GM23338 (cell line): Measurements from ENCODE around the gene HEXA. TPM values are rescaled to one million over a fixed set of nuclear protein-coding genes. Genes with fewer than 3 reads are reported as not detected.

Source experiments
- ATAC-seq: fragments of 200-7000 bp; cut with Tn5 transposase; 3 replicates; pipeline ENCODE4 v1.9.1; 2020
- DNase-seq: peaks from one replicate; pipeline ENCODE4 v3.0.0-alpha.2; 2015; ENCODE audit warnings: low spot score
- H2AFZ ChIP-seq: fragments of 200-600 bp; sonication (generic); 2 replicates; pipeline ENCODE4 v1.8.0; 2016; ENCODE audit warnings: antibody characterized with exemption, mild to moderate bottlenecking, moderate library complexity
- H3F3A ChIP-seq: fragments of 200-600 bp; sonication (generic); replicated peaks from 2 replicates; pipeline ENCODE4 v1.8.0; 2017; ENCODE audit warnings: antibody characterized with exemption, mixed run types, low read depth
- H3K27ac ChIP-seq: fragments of 200-600 bp; sonication (generic); 2 replicates; pipeline ENCODE4 v1.6.1; 2016; ENCODE audit warnings: low read depth
- H3K27me3 ChIP-seq: fragments of 200-600 bp; sonication (generic); 2 replicates; pipeline ENCODE4 v1.8.0; 2016; ENCODE audit warnings: mild to moderate bottlenecking, mixed run types, moderate library complexity; ENCODE audit not compliant: insufficient read depth
- H3K36me3 ChIP-seq: fragments of 200-600 bp; sonication (generic); 2 replicates; pipeline ENCODE4 v1.8.0; 2016; ENCODE audit warnings: mild to moderate bottlenecking; ENCODE audit not compliant: insufficient read depth
- H3K4me1 ChIP-seq: fragments of 200-600 bp; sonication (generic); 2 replicates; pipeline ENCODE4 v1.8.0; 2016; ENCODE audit warnings: mild to moderate bottlenecking, moderate library complexity; ENCODE audit not compliant: insufficient read depth
- H3K4me2 ChIP-seq: fragments of 200-600 bp; sonication (generic); 2 replicates; pipeline ENCODE4 v1.7.1; 2017; ENCODE audit warnings: mixed run types
- H3K4me3 ChIP-seq: fragments of 200-600 bp; sonication (generic); 2 replicates; pipeline ENCODE4 v1.6.1; 2016; ENCODE audit warnings: mixed run types
- H3K79me2 ChIP-seq: fragments of 200-600 bp; sonication (generic); replicated peaks from 2 replicates; pipeline ENCODE4 v1.8.0; 2017; ENCODE audit warnings: mild to moderate bottlenecking; ENCODE audit not compliant: insufficient read depth
- H3K9me2 ChIP-seq: fragments of 200-600 bp; sonication (generic); 2 replicates; pipeline ENCODE4 v1.8.0; 2017; ENCODE audit not compliant: insufficient read depth
- H4K20me1 ChIP-seq: fragments of 200-600 bp; sonication (generic); replicated peaks from 2 replicates; pipeline ENCODE4 v1.8.0; 2017; ENCODE audit warnings: mild to moderate bottlenecking; ENCODE audit not compliant: insufficient read depth
- H3K27ac Mint-ChIP-seq: 2 replicates; pipeline ENCODE4 v1.8.0; 2020; ENCODE audit warnings: inconsistent platforms, mild to moderate bottlenecking, moderate library complexity, mixed read lengths
- H3K27me3 Mint-ChIP-seq: 3 replicates; pipeline ENCODE4 v1.8.0; 2022; ENCODE audit warnings: low read depth, mild to moderate bottlenecking, moderate library complexity, mixed read lengths, inconsistent platforms; ENCODE audit not compliant: insufficient read depth, poor library complexity
- H3K36me3 Mint-ChIP-seq: 3 replicates; pipeline ENCODE4 v1.8.0; 2021; ENCODE audit warnings: low read depth, mild to moderate bottlenecking, inconsistent platforms, moderate library complexity, mixed read lengths
- H3K4me1 Mint-ChIP-seq: 3 replicates; pipeline ENCODE4 v1.8.0; 2020; ENCODE audit warnings: mild to moderate bottlenecking, inconsistent platforms, mixed read lengths
- H3K4me3 Mint-ChIP-seq: 3 replicates; pipeline ENCODE4 v1.8.0; 2021; ENCODE audit warnings: moderate library complexity, mild to moderate bottlenecking, inconsistent platforms, mixed read lengths
- H3K9me3 Mint-ChIP-seq: 3 replicates; pipeline ENCODE4 v1.8.0; 2020; ENCODE audit warnings: moderate library complexity, mild to moderate bottlenecking, inconsistent platforms, mixed read lengths
- CREB1 ChIP-seq: fragments of 250-450 bp; sonication (Bioruptor Pico); IDR thresholded peaks from 2 replicates; pipeline ENCODE4 v1.5.0; 2020; ENCODE audit warnings: low read depth, mild to moderate bottlenecking, moderate library complexity
- ETS1 ChIP-seq: IDR thresholded peaks from 2 replicates; pipeline ENCODE4 v1.6.1; 2016; ENCODE audit warnings: antibody characterized with exemption
- EZH2 ChIP-seq: fragments of 200-600 bp; sonication (generic); IDR thresholded peaks from one replicate; pipeline ENCODE4 v1.8.0; 2017; ENCODE audit warnings: antibody characterized with exemption, mild to moderate bottlenecking, low read depth; ENCODE audit not compliant: unreplicated experiment
- EZH2phosphoT487 ChIP-seq: fragments of 200-600 bp; sonication (generic); IDR thresholded peaks from one replicate; pipeline ENCODE4 v1.8.1; 2018; ENCODE audit warnings: antibody characterized with exemption; ENCODE audit not compliant: unreplicated experiment
- JUNB ChIP-seq: IDR thresholded peaks from one replicate; pipeline ENCODE4 v1.6.1; 2016; ENCODE audit warnings: antibody characterized with exemption; ENCODE audit not compliant: unreplicated experiment
- NANOG ChIP-seq: IDR thresholded peaks from 2 replicates; pipeline ENCODE4 v1.6.1; 2016; ENCODE audit warnings: antibody characterized with exemption, borderline replicate concordance
- REST ChIP-seq: IDR thresholded peaks from one replicate; pipeline ENCODE4 v1.6.1; 2018; ENCODE audit warnings: antibody characterized with exemption; ENCODE audit not compliant: unreplicated experiment
- STAT1 ChIP-seq: IDR thresholded peaks from one replicate; pipeline ENCODE4 v1.6.1; 2016; ENCODE audit warnings: antibody characterized with exemption; ENCODE audit not compliant: unreplicated experiment
- ZNF331 ChIP-seq: fragments of 250-450 bp; sonication (Bioruptor Pico); IDR thresholded peaks from 2 replicates; pipeline ENCODE4 v1.5.0; 2020; ENCODE audit warnings: low read depth, mild to moderate bottlenecking, moderate library complexity
- polyA plus RNA-seq: library from polyadenylated mRNA; unstranded; fragments of >200 nt; fragmentation: Nextera tagmentation; extraction: Ambion mirVana; gene quantifications from 2 replicates; pipeline ENCODE4 v1.2.1, GENCODE V29; 2016
- total RNA-seq: library from RNA; depleted of rRNA; stranded (reverse); fragments of >200 nt; shearing (Covaris generic); gene quantifications from 2 replicates; pipeline ENCODE4 v1.2.3, GENCODE V29; 2014
- TF ChIP-seq, protein P1 (sequence below), 2 experiments: fragments of 200-600 bp in 1 of 2; sonication (generic) in 1 of 2; conservative IDR thresholded peaks; 2 replicates each; pipeline versions ENCODE4 v1.5.1 to v1.6.1; 2016 to 2017; ENCODE audit warnings: antibody characterized with exemption in 2 of 2, low read depth in 2 of 2, mild to moderate bottlenecking in 2 of 2, moderate library complexity in 1 of 2

Gene HEXA
- total and polyA plus RNA-seq, 2 experiments from 2014 or later: 43.0 to 43.8 TPM

GRCh38 chr15:72387741-72388140 lies 11.9 kb upstream of the HEXA start:
- H3K4me1 Mint-ChIP-seq: no peaks in the 10 kb centered on the region
- Histone ChIP-seq H3K4me1 (no peaks in the 10 kb centered on the region), H3K4me2 (no peak overlapping the region), H3K27me3 (no peaks in the 10 kb centered on the region), H3K4me3 (no peak overlapping the region), H4K20me1 (no peaks in the 10 kb centered on the region), H3K9me2 (no peaks in the 10 kb centered on the region), H3K27ac (no peak overlapping the region), H3F3A (no peaks in the 10 kb centered on the region), H3K79me2 (no peaks in the 10 kb centered on the region), H2AFZ (no peak overlapping the region), H3K36me3 (no peaks in the 10 kb centered on the region)
- TF ChIP-seq EZH2phosphoT487 (no peak), ETS1 (no peak), CREB1 (no peak), JUNB (no peak), NANOG (no peak), STAT1 (no peak)
- H3K27ac Mint-ChIP-seq: no peak overlapping the region
- H3K9me3 Mint-ChIP-seq: no peaks in the 10 kb centered on the region
- DNase-seq (no peak), ATAC-seq (no peak)
- H3K4me3 Mint-ChIP-seq: no peak overlapping the region
- H3K27me3 Mint-ChIP-seq: peaks cover 5% of the 10 kb centered on the region
- no peaks in the 10 kb centered on the region for H3K36me3 Mint-ChIP-seq

DNA sequence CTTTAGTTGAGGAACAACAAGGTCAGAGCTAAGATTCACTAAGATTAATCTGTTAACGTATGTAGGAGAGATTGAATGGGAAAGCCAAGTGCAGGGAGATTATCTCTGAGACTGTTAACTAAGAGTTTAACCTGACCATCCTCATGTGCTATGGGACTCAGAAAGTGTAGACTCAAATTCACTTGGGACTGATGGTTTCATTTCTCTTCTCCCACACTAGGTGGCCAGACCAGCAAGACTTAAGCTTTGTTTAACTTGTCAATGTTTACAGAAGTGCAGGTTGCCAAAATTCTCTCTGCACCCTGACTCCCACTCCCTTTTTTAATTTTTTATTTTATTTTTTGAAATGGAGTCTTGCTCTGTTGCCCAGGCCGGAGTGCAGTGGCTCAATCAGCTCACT lies 6.3 kb upstream of the HEXA start:
- Histone ChIP-seq H3K4me1 (no peaks in the 10 kb centered on the region), H3K36me3 (no peaks in the 10 kb centered on the region), H3K9me2 (no peaks in the 10 kb centered on the region), H3K4me2 (no peak overlapping the region), H2AFZ (no peak overlapping the region), H3K79me2 (no peaks in the 10 kb centered on the region), H4K20me1 (no peaks in the 10 kb centered on the region), H3K27ac (no peak overlapping the region), H3F3A (no peaks in the 10 kb centered on the region), H3K4me3 (no peak overlapping the region), H3K27me3 (no peaks in the 10 kb centered on the region)
- DNase-seq: peak; percentile 34
- no peak overlapping the region for H3K4me3 Mint-ChIP-seq
- no peaks in the 10 kb centered on the region for H3K9me3 Mint-ChIP-seq
- peaks cover 5% of the 10 kb centered on the region for H3K27me3 Mint-ChIP-seq
- no peak overlapping the region for H3K27ac Mint-ChIP-seq
- ATAC-seq: peak; percentile 51; the same call in 1 of the 3 replicates
- H3K4me1 Mint-ChIP-seq: no peaks in the 10 kb centered on the region
- H3K36me3 Mint-ChIP-seq: no peaks in the 10 kb centered on the region
- TF ChIP-seq EZH2phosphoT487: no peak
- TF ChIP-seq, protein P1, sequence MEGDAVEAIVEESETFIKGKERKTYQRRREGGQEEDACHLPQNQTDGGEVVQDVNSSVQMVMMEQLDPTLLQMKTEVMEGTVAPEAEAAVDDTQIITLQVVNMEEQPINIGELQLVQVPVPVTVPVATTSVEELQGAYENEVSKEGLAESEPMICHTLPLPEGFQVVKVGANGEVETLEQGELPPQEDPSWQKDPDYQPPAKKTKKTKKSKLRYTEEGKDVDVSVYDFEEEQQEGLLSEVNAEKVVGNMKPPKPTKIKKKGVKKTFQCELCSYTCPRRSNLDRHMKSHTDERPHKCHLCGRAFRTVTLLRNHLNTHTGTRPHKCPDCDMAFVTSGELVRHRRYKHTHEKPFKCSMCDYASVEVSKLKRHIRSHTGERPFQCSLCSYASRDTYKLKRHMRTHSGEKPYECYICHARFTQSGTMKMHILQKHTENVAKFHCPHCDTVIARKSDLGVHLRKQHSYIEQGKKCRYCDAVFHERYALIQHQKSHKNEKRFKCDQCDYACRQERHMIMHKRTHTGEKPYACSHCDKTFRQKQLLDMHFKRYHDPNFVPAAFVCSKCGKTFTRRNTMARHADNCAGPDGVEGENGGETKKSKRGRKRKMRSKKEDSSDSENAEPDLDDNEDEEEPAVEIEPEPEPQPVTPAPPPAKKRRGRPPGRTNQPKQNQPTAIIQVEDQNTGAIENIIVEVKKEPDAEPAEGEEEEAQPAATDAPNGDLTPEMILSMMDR (conservative IDR thresholded peaks at IDR 0.05; ENCODE audit: low read depth in 2 of 2): peak; percentile 19 to 22; a peak in 1 of 4 replicates

DNA sequence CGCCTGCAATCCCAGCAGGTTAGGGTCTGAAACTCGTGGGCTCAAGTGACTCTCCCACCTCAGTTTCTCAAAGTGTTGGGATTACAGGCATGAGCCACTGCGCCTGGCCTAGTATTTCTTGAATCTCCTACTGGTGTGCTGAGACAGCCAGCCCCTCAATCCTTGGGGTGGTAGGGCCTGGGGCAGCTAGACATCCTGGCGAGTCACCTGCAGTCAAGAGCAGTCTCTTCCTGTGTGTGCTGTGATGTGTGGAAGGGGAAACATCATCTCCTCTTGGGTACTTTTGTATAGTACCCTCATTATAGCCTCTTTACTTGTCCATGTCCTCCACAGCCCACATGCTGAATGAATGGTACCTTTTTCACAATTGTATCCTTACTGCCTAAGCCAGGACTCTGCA lies 4.9 kb upstream of the HEXA start:
- Histone ChIP-seq H3K79me2 (no peaks in the 10 kb centered on the region), H3K27me3 (no peaks in the 10 kb centered on the region), H3K4me1 (0 out of 2 replicates have a peak, but pooled peaks cover 4% of the 10 kb centered on the region), H3K27ac (no peak overlapping the region), H3K4me3 (no peak overlapping the region), H4K20me1 (no peaks in the 10 kb centered on the region), H3K9me2 (no peaks in the 10 kb centered on the region), H3K36me3 (no peaks in the 10 kb centered on the region), H2AFZ (peak overlapping the region; percentile 34; the same call in 1 of the 2 replicates), H3F3A (no peaks in the 10 kb centered on the region), H3K4me2 (no peak overlapping the region)
- DNase-seq (no peak), ATAC-seq (no peak)
- Mint-ChIP-seq H3K9me3 (peaks cover 4% of the 10 kb centered on the region; the same call in 2 of the 3 replicates), H3K4me1 (peaks cover 8% of the 10 kb centered on the region), H3K27me3 (peaks cover 12% of the 10 kb centered on the region), H3K27ac (no peak overlapping the region), H3K4me3 (no peak overlapping the region), H3K36me3 (no peaks in the 10 kb centered on the region)
- TF ChIP-seq ZNF331 (CRISPR knock-in tag): no peak
- TF ChIP-seq JUNB: no peak
- no peak for TF ChIP-seq EZH2
- no peak for TF ChIP-seq STAT1
- TF ChIP-seq REST: no peak
